Measurements from ENCODE around the gene HLX.

HLX gene

DNA sequence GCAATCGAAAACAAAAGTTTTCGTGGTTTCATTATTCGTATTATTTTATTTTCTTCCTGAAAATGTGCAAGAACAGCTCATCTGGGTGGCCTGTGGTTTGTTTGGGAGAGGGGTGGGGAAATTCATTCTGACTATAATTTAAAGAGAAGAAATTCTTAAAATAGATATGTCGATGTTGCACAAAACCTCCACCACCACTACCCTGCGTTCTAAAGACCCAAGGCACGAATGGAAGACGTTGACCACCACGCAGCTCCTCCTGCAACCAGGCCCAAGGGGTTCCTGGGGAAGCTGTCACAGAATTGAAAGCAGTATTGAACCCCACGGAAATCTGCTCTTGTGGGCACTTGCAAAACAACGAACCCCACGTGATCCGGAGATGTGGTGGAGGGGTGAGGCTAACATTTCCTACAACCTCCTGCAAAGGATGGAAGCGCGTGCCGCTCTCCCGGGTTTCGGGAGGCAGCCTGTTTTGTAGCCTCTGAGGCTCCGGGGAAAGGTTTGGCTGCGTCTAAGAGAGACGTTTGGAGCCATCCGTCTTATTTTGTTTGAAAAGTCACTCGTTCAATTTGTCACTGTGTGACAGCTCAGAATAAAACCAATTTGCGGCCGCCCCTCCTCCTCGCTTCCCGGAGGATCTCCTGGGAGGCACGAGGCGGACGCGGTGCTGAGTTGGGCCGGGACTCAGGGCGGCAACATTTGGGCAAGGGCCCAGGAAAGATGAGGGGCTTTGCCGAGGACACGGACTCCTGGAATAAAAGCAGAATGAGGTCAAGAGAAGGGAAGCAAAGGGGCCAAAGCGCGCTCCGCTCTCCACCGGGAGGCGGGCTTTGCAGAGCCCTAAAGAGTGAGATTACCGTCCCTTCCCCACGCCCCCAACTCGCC lies 810 bp upstream of the HLX start:
- H3K4me1 Mint-ChIP-seq, result peaks cover 60% of the 10 kb centered on the region
- H3K36me3 Mint-ChIP-seq, result peaks cover 22% of the 10 kb centered on the region
- H3K9me3 Mint-ChIP-seq, result no peaks in the 10 kb centered on the region
- peak overlapping the region; percentile 93 for H3K27ac Mint-ChIP-seq
- H3K27me3 Mint-ChIP-seq, result no peaks in the 10 kb centered on the region
- H3K4me3 Mint-ChIP-seq, result peak overlapping the region; percentile 99
- peak; percentile 59 for ATAC-seq

DNA sequence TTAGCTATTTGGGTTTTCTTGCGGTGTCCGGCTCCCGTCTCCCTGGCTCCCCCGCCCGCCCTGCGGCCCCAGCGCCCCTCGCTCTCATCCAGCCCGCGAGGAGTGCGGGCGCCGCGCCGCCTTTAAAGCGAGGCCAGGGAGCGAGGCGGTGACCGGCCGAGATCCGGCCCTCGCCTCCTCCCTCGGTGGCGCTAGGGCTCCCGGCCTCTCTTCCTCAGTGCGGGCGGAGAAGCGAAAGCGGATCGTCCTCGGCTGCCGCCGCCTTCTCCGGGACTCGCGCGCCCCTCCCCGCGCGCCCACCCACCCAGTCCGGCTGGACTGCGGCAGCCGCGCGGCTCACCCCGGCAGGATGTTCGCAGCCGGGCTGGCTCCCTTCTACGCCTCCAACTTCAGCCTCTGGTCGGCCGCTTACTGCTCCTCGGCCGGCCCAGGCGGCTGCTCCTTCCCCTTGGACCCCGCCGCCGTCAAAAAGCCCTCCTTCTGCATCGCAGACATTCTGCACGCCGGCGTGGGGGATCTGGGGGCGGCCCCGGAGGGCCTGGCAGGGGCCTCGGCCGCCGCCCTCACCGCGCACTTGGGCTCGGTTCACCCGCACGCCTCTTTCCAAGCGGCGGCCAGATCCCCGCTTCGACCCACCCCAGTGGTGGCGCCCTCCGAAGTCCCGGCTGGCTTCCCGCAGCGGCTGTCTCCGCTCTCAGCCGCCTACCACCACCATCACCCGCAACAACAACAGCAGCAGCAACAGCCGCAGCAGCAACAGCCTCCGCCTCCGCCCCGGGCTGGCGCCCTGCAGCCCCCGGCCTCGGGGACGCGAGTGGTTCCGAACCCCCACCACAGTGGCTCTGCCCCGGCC lies 492 bp downstream of the HLX start:
- Mint-ChIP-seq H3K27me3 (no peaks in the 10 kb centered on the region), H3K9me3 (no peaks in the 10 kb centered on the region), H3K36me3 (peaks cover 35% of the 10 kb centered on the region), H3K4me3 (peak overlapping the region; percentile 99), H3K4me1 (peaks cover 57% of the 10 kb centered on the region), H3K27ac (peak overlapping the region; percentile 93)
- peak; percentile 63 for ATAC-seq

DNA sequence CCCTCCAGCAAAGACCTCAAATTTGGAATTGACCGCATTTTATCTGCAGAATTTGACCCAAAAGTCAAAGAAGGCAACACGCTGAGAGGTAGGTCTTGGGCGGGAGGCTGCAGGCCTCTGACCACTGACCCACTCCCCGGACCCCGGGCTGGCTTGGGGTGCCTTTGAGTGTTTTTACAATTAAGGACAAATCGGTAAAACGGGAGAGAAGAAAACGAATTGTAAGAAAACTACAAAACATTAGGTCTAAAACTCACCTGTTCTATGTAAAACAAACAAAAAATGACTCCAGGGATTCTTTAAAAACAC lies 1.1 kb downstream of the HLX start:
- peaks cover 41% of the 10 kb centered on the region for H3K36me3 Mint-ChIP-seq
- no peaks in the 10 kb centered on the region for H3K27me3 Mint-ChIP-seq
- peak overlapping the region; percentile 99 for H3K4me3 Mint-ChIP-seq
- H3K9me3 Mint-ChIP-seq, result no peaks in the 10 kb centered on the region
- peak overlapping the region; percentile 93 for H3K27ac Mint-ChIP-seq
- ATAC-seq, result no peak
- peaks cover 52% of the 10 kb centered on the region for H3K4me1 Mint-ChIP-seq

DNA sequence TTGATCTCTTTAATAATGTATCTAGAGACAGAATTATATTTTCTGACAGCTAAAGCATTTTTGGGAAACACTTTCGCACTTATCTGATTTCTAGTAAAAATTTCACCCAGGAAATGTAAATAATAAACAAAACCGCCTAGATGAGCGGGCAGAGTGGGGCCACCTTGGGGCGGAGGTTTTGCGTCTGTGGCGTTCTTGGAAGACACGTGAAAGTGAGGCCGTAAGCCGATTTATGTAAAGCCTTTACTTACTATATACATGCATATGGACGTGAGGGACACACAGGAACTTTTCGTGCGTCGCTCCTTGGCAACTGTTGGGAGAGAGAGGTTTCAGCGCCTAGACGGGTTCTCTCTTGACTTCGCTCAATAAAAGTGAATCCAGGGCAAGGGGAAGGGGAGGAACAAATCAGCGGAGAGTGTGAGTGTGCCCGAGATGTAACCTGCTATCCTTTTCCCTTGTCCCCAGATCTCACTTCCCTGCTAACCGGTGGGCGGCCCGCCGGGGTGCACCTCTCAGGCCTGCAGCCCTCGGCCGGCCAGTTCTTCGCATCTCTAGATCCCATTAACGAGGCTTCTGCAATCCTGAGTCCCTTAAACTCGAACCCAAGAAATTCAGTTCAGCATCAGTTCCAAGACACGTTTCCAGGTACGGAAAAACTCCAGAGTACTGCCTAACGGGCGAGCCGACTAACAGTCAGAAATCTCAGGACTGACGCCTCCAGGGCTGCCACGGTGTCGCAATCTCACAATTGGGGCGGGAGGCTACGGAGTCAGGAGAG lies 1.7 kb downstream of the HLX start:
- Mint-ChIP-seq H3K4me1 (peaks cover 52% of the 10 kb centered on the region), H3K27me3 (peaks cover 2% of the 10 kb centered on the region), H3K4me3 (peak overlapping the region; percentile 99), H3K36me3 (peaks cover 47% of the 10 kb centered on the region), H3K9me3 (no peaks in the 10 kb centered on the region), H3K27ac (peak overlapping the region; percentile 93)
- ATAC-seq, result no peak

DNA sequence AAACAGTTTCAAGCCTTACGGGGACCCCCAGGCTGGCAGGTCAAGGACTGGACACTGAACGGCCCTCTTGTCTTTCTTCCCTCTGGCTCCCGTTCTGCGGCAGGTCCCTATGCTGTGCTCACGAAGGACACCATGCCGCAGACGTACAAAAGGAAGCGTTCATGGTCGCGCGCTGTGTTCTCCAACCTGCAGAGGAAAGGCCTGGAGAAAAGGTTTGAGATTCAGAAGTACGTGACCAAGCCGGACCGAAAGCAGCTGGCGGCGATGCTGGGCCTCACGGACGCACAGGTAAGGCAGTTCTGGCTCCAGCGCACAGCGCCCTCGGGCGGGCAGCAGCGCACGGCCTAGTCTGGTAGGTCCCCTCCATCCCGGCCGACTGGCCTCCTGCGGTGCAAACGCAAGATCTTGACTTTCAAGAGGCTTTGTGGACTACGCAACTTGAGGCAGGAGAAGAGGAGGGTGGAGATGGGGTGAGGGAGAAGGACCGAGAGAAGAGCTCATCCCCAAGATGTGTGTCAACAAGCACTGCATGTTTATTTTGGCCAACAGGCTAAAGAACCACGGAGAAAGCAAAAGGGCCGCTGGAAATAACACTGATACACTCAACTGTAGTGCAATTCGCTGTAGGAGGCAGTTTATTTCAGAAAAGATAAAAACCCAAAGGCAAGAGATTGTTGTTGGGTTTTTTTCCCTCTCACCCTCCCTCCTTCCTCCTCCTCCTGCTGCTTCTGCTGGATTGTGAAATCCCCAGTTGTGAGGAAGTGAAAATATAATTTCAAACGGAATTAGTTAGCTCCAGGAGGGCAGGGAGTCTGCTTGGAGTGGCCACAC lies 3.0 kb downstream of the HLX start:
- no peak for ATAC-seq
- Mint-ChIP-seq H3K36me3 (peaks cover 56% of the 10 kb centered on the region), H3K27ac (no peak overlapping the region), H3K27me3 (peaks cover 15% of the 10 kb centered on the region), H3K4me3 (no peak overlapping the region), H3K4me1 (peaks cover 53% of the 10 kb centered on the region), H3K9me3 (no peaks in the 10 kb centered on the region)

DNA sequence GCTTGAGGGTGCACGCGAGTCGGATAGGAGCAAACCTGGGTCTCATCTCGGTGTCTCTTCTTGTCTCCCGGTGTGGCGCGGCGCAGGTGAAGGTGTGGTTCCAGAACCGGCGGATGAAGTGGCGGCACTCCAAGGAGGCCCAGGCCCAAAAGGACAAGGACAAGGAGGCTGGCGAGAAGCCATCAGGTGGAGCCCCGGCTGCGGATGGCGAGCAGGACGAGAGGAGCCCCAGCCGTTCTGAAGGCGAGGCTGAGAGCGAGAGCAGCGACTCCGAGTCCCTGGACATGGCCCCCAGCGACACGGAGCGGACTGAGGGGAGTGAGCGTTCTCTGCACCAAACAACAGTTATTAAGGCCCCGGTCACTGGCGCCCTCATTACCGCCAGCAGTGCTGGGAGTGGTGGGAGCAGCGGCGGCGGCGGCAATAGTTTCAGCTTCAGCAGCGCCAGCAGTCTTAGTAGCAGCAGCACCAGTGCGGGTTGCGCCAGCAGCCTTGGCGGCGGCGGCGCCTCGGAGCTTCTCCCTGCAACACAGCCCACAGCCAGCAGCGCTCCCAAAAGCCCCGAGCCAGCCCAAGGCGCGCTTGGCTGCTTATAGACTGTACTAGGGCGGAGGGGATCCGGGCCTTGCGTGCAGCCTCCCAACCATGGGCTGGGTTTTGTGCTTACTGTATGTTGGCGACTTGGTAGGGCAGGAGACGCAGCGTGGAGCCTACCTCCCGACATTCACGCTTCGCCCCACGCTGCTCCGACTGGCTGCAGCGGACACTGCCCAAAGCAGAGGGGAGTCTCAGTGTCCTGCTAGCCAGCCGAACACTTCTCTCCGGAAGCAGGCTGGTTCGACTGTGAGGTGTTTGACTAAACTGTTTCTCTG lies 5.1 kb downstream of the HLX start:
- Mint-ChIP-seq H3K4me3 (no peak overlapping the region), H3K27ac (no peak overlapping the region), H3K36me3 (peaks cover 56% of the 10 kb centered on the region), H3K9me3 (no peaks in the 10 kb centered on the region), H3K4me1 (peaks cover 46% of the 10 kb centered on the region), H3K27me3 (peaks cover 36% of the 10 kb centered on the region)
- no peak for ATAC-seq

DNA sequence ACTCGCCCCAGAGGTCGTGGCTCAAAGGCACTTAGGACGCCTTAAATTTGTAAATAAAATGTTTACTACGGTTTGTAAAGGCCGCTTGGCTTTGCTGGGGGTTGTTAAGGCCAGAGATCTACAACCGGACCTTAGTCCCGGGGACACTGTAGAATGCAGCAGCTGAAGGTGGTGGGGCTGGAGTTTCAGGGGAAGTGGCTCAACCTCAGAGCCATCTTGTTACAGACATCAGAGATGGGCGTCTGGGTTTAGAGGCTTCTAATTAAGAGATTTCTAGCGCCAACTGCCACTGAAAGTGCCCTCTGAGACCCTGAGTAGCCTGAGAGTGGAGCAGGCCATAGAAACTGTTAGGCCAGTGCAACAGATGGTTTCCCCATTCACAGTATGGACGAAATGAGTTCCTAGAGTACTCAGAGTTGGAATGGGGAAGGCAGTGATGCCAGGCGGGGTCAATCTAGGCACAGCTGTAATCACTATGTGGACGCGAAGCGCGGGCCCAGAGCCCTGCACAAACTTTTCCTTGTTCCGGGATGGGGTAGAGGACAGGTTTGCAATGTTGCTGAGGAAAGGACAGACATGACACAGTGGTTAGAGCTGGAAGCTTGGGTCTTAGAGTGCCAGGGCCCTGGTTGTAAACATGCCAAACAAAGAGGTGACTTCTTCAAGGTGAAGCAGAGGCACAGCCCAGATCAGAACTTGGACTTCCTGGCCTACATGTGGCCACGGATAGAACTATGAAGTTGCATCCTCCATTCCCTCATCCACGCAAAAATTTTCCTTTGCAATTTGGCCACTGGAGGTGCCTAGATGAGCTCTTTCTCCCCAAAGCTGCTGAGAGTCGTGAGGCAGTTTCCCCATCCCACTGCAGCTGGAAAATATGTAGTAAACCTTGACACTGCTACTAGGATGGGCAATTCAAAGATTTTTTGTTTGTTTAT lies 6.0 kb downstream of the HLX start:
- peaks cover 45% of the 10 kb centered on the region for H3K27me3 Mint-ChIP-seq

DNA sequence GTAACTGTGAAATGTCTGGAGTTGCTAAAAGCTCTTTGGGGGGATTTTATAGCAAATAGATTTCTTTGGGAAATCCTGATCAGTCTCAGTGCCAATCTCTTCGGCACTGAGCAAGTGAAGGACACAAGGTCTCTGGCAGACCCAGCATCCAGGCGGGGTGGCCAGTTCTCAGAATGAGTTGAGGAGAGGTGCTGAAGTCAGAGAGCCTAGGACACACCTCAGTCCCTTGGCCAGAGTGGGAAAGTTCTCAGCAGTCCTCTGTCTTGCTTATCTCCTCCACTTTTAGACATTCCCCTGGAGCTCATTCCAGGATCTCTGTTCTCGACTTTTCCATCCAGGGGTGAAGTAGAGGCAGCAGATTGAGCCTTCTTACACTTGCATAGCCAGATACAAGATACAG lies 6.7 kb downstream of the HLX start:
- ATAC-seq, result no peak
- Mint-ChIP-seq H3K9me3 (peaks cover 2% of the 10 kb centered on the region), H3K27me3 (peaks cover 52% of the 10 kb centered on the region), H3K4me1 (peaks cover 42% of the 10 kb centered on the region), H3K36me3 (peaks cover 54% of the 10 kb centered on the region), H3K4me3 (no peak overlapping the region), H3K27ac (no peak overlapping the region)

More for the DNA sequence above, 6.0 kb downstream of the HLX start:
- ATAC-seq, result no peak
- Mint-ChIP-seq H3K4me1 (peaks cover 43% of the 10 kb centered on the region), H3K27ac (no peak overlapping the region), H3K36me3 (peaks cover 56% of the 10 kb centered on the region), H3K9me3 (no peaks in the 10 kb centered on the region), H3K4me3 (no peak overlapping the region)

DNA sequence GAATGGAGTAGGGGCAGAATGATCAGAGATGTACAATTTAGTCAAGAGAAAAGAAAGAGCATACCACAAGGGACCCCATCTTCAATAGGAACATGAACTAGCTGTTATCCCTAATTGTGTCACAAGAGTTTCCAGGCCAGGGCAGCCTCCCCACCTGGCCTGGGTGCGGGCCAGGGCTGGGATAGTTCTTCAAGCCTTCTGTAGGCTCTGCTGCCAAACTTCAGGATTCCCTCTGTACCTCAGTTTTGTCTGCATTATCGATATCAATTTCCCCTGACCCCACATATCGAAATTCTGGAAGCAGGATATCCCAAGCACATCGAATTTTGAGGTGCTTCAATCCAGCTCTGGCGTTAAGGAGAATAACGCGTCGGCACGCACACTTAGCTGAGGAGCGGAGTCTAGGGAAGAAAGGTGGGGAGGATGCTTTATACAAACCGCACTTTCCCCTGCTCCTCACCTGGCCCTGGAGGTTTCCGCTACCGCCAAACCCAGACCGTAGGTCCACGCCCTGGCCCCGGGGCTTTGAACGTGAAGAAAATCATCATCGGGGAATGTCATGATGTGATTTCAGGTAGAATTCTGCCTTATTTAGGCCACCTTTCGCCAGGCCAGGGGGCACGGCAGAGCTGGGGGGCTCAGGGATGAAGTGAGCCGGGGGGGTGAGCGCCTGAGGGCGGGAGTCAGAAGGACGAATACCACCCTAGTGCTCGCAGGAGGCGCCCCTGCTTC lies 7.4 kb downstream of the HLX start:
- ATAC-seq, result no peak
- H3K36me3 Mint-ChIP-seq, result peaks cover 50% of the 10 kb centered on the region
- H3K4me1 Mint-ChIP-seq, result peaks cover 43% of the 10 kb centered on the region
- peak overlapping the region; percentile 30 for H3K27ac Mint-ChIP-seq
- H3K9me3 Mint-ChIP-seq, result peaks cover 2% of the 10 kb centered on the region
- H3K27me3 Mint-ChIP-seq, result peaks cover 59% of the 10 kb centered on the region
- peak overlapping the region; percentile 59 for H3K4me3 Mint-ChIP-seq

DNA sequence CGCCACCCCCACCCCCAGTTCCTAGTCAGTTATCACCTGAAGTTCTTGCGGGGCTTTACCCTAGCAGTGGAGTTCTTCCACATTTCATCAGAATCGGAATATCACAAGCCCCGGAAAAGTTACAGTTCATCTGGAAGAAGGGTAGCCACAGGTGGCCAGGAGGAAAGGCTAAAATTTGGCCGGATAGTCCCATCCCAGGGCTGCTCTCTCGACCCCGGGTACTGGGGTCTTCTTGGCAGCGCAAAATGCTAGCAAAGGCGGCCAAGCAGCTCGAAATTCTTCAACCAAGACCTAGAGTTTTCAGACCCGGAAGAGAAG lies 7.9 kb downstream of the HLX start:
- Mint-ChIP-seq H3K4me1 (peaks cover 48% of the 10 kb centered on the region), H3K36me3 (peaks cover 45% of the 10 kb centered on the region), H3K27me3 (peaks cover 64% of the 10 kb centered on the region), H3K4me3 (peak overlapping the region; percentile 59), H3K9me3 (peaks cover 2% of the 10 kb centered on the region), H3K27ac (peak overlapping the region; percentile 30)
- no peak for ATAC-seq

DNA sequence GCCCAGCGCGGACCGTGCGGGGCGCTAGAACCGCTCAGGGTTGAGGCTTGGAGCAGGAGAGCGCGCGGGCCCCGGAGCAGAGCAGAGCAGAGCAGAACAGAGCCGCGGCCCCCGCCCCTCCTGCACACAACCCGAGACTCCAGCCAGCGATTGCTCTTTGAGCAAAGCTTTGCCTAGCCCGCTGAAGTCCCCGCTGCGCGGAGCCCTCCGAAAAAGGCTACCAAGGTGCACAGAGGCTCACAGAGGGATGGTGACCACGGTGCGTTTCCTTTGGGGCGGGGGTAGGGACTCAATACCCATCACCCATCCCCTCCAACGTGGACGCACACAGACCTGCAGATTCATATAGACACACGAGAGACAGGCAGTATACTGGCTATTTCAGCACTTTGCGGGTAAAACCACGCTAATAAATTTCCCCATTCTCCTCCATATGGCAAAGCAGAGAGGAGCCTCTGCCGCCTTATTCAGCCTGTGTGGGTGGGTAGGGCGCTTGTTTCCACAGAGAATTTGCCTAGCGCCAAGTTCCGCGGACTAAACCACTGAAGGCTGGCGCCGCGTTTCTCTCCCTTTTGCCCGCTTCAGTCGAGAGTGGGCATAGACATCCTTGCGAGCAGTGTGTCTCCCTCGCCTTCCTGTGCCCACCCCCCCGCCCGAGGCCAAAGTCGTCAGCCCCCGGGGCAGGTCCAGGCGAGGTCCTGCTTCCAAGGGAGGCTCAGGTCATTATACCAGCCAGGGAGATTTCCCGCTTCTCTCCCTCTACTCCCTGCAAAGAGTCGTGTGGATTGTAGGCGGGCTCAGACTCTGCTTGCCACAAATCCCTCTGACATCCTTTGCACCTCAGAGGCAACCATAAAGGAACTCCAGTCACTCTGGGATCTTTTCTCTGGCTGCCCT lies 8.5 kb downstream of the HLX start:
- H3K27ac Mint-ChIP-seq, result peak overlapping the region; percentile 30
- H3K4me3 Mint-ChIP-seq, result peak overlapping the region; percentile 59
- ATAC-seq, result peak; percentile 60
- H3K27me3 Mint-ChIP-seq, result peaks cover 70% of the 10 kb centered on the region
- H3K36me3 Mint-ChIP-seq, result peaks cover 41% of the 10 kb centered on the region
- peaks cover 54% of the 10 kb centered on the region for H3K4me1 Mint-ChIP-seq
- peaks cover 2% of the 10 kb centered on the region for H3K9me3 Mint-ChIP-seq

All from stimulated activated memory B cell treated with anti-CD40 and anti-IgM and Interleukin-4, amounts not matched to agents 10 μg/mL and 1 μg/mL and 100 μg/mL, for 72 hours (primary cell).